Mucosa of rectum (tissue), 2 donors: Measurements from ENCODE around the gene CTIF.

Source experiments
- H3K27ac ChIP-seq, 2 donors: one replicate each; pipeline ENCODE4 v1.7.0; 2013; ENCODE audit warnings: inconsistent platforms in 2 of 2, low read depth in 2 of 2, low read length in 2 of 2
- H3K27me3 ChIP-seq, 2 donors: one replicate each; pipeline ENCODE4 v1.7.0; 2013; ENCODE audit warnings: low read length in 2 of 2; ENCODE audit not compliant: control insufficient read depth in 2 of 2, insufficient read depth in 2 of 2
- H3K36me3 ChIP-seq, 2 donors: one replicate each; pipeline ENCODE4 v1.7.0; 2013; ENCODE audit warnings: low read length in 2 of 2; ENCODE audit not compliant: control insufficient read depth in 2 of 2, insufficient read depth in 2 of 2
- H3K4me1 ChIP-seq, 2 donors: one replicate each; pipeline ENCODE4 v1.7.0; 2013; ENCODE audit warnings: low read length in 2 of 2, mild to moderate bottlenecking in 1 of 2; ENCODE audit not compliant: control insufficient read depth in 2 of 2, insufficient read depth in 2 of 2
- H3K4me3 ChIP-seq, 2 donors: one replicate each; pipeline ENCODE4 v1.7.0; 2013; ENCODE audit warnings: low read length in 2 of 2
- H3K9ac ChIP-seq, 2 donors: one replicate each; pipeline ENCODE4 v1.7.0; 2013; ENCODE audit warnings: low read length in 2 of 2, low read depth in 1 of 2, mild to moderate bottlenecking in 1 of 2
- H3K9me3 ChIP-seq, 2 donors: one replicate each; pipeline ENCODE4 v1.7.0; 2013; ENCODE audit warnings: low read length in 2 of 2; ENCODE audit not compliant: control insufficient read depth in 2 of 2
- donor health status: healthy.
- donor health status: Normal muscosa, but diverticular disease.

Gene CTIF

DNA sequence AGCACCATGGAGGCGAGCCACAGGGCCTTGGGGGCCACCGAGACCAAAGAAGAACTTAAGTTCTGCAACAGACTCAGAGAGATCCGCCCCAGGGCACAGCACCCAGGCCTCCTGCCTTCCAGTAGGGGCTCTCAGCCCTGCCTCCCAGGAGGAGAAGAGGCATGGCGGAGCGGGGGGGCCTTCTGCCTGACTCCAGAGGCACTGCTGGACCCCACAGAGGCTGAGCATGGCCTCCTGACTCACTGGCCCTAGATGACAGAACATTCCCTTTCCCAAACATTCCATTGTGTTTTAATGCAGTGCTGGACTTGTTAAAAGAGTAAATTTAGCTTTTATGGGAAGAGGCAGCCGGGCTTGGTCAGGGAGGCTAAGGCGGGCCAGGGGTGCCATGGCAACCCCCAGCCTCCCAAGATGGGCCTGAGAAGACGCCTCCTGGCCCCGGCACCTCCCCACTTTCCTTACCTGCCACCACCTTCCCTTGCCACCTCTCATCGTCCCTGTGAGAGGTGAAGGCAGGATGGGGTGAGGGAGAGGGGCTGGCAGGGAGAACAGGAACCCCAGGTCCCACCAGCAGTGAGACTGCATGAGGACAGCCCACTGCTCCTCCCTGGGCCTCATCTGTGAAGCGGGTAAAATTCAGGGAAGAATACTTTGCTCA is 346.6 kb downstream of the CTIF start:
- H3K9me3 ChIP-seq = no peaks in the 10 kb centered on the region

DNA sequence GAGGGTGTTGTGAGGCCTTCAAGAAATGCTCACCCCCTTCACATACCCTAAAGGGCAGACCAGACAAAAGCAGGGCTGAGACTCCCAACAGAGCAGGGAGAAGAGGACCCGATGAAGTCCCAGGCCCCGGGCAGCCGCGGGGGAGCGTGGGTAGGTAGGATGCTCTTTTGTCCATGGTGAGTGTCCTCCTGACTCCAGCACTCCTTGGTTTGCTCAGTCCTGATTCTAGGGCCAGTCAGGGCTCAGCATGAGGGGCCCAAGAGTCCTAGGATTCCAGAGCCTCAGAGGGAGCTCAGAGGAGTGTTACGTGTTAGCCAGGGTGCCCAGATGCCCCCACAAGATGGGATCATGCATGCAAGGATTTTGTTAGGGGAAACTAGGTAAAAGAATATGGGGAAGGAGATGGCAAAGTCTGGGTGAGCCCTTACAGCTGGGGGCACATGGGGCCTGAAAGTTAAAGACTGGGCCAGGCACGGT is 347.1 kb downstream of the CTIF start:
- H3K27ac ChIP-seq = no peak overlapping the region

More for the DNA sequence above, 346.6 kb downstream of the CTIF start:
- H3K4me3 ChIP-seq = no peak overlapping the region
- no peaks in the 10 kb centered on the region for H3K36me3 ChIP-seq
- no peaks in the 10 kb centered on the region for H3K27me3 ChIP-seq
- no peaks in the 10 kb centered on the region for H3K4me1 ChIP-seq
- H3K27ac ChIP-seq = no peak overlapping the region
- H3K9ac ChIP-seq = no peak overlapping the region

DNA sequence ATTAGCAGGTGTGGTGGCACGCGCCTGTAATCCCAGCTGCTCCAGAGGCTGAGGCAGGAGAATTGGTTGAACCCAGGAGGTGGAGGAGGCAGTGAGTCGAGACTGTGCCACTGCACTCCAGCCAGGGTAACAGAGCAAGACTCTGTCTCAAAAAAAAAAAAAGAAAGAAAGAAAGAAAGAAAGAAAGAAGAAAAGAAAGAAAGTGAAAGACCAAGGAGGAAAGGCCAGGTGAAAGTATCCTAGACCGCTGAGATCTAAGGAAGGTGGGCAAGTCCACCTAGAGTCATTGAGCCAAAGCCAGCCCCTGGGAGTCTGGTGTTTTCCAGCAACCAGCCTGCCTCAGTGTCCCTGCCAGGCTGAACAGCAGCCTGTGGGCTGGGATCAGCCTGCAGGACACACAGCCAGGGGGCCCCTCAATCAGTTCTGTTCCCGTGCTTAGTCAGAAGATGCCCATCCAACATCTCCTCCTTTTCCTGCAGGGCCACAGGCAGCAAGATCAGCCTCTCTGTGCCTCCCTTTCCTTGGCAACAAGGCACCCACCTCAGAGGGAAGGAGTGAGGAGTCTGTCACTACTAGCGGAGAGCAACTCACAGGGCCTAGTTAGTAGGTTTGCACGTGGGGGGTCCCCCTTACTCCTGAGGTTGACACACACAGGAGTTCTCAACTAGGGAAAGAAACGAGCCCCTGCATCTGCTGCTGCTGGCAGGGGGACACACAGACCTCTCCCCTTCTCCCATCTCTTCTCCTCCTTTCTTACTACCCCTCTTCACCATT is 347.9 kb downstream of the CTIF start:
- no peak overlapping the region for H3K4me3 ChIP-seq
- no peaks in the 10 kb centered on the region for H3K4me1 ChIP-seq
- H3K9ac ChIP-seq = no peak overlapping the region
- H3K27ac ChIP-seq = no peak overlapping the region
- no peaks in the 10 kb centered on the region for H3K27me3 ChIP-seq
- no peaks in the 10 kb centered on the region for H3K36me3 ChIP-seq
- H3K9me3 ChIP-seq = no peaks in the 10 kb centered on the region

More for the DNA sequence above, 347.1 kb downstream of the CTIF start:
- H3K9me3 ChIP-seq = no peaks in the 10 kb centered on the region
- H3K9ac ChIP-seq = no peak overlapping the region
- no peaks in the 10 kb centered on the region for H3K36me3 ChIP-seq
- no peak overlapping the region for H3K4me3 ChIP-seq
- no peaks in the 10 kb centered on the region for H3K4me1 ChIP-seq
- no peaks in the 10 kb centered on the region for H3K27me3 ChIP-seq

DNA sequence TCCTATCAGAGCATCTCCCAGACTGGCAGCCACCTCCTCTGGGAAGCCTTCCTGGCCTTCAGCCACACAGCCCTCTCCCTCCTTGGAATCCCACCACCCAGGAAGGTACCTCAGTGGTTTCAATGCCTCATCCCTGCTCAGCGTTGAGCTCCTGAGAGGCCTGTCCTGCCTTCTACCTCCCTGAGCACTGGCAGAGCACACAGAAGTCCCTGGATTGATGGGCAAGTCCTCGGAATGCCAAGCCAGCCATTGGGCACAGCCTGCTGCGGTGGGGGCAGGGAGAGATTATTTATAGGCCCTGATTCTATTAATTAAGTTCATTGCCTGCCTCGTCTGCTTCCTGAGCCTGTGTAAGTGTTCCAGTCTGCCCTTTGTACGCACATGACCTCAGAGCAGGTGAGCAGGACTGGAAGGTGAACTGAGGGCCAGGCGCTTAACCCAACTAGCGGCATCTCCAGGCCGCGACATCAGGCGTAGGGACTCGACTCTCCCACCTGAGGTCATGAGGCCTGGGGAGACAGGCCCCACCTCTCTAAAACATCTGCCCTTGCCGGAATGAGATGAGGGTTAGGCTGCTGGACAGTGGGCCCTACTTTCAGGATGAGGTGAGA is 348.6 kb downstream of the CTIF start:
- H3K9me3 ChIP-seq = no peaks in the 10 kb centered on the region
- no peaks in the 10 kb centered on the region for H3K27me3 ChIP-seq
- H3K4me1 ChIP-seq = no peaks in the 10 kb centered on the region
- H3K36me3 ChIP-seq = no peaks in the 10 kb centered on the region
- no peak overlapping the region for H3K4me3 ChIP-seq
- H3K27ac ChIP-seq = no peak overlapping the region
- H3K9ac ChIP-seq = no peak overlapping the region

DNA sequence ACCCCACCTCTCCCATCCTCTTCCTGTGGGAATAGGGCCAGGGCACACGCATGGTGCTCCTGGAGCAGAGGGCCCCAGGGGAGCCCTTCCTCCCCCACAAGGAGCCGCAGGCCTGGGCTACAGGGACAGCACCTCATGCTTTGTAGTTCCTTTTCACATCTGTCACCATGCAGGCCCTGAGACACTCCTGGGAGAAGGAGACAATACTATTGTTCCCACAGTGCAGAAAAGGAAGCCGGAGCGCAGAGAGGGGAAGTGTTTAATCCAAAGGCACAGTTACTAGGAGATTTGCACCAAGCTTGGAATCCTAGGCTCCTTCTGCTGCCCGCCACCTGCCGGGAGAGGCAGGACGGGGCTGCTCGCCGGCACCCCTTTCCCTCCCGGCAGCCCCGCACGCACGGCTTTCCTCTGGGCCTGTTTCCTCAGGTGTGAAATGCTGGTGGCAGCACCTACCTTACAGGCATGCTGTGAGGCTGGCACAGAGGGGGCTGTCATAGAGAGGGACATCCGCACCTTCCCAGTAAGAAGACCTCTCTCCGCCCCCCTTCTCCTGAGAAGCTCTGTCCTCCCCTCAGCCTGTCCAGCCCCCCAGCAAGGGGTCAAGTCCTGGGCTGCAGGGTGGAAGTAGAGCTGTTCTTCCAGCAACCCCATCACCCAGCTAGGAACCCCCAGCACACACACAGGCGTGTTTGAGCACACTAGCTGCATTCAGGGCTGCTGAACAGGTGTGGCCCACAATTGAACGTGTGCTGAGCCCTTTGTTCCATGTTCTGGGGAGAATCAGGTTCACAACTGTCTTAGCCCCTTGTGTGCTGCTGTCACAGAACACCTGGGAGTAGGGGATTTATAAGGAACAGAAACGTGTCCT is 349.3 kb downstream of the CTIF start:
- H3K4me1 ChIP-seq = no peaks in the 10 kb centered on the region
- no peak overlapping the region for H3K9ac ChIP-seq
- no peak overlapping the region for H3K27ac ChIP-seq
- no peaks in the 10 kb centered on the region for H3K9me3 ChIP-seq
- H3K36me3 ChIP-seq = no peaks in the 10 kb centered on the region
- H3K4me3 ChIP-seq = no peak overlapping the region
- H3K27me3 ChIP-seq = no peaks in the 10 kb centered on the region

DNA sequence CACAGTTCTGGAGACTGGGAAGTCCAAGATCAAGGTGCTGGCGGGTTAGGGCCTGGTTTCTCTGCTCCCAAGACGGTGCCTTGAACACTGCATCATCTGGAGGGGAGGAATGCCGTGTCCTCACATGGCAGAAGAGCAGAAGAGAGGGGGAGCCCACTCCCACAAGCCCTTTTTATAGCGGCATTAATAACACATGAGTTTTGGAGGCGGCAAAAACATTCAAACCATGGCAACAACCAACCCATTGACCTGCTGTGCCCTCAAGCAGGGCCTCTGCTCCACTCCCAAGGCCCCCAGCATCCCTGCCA is 349.9 kb downstream of the CTIF start:
- Histone ChIP-seq H3K9me3 (no peaks in the 10 kb centered on the region), H3K27me3 (no peaks in the 10 kb centered on the region), H3K9ac (no peak overlapping the region), H3K4me1 (peaks cover 0 to 6% of the 10 kb centered on the region in 2 donors), H3K27ac (no peak overlapping the region), H3K36me3 (no peaks in the 10 kb centered on the region), H3K4me3 (no peak overlapping the region)

DNA sequence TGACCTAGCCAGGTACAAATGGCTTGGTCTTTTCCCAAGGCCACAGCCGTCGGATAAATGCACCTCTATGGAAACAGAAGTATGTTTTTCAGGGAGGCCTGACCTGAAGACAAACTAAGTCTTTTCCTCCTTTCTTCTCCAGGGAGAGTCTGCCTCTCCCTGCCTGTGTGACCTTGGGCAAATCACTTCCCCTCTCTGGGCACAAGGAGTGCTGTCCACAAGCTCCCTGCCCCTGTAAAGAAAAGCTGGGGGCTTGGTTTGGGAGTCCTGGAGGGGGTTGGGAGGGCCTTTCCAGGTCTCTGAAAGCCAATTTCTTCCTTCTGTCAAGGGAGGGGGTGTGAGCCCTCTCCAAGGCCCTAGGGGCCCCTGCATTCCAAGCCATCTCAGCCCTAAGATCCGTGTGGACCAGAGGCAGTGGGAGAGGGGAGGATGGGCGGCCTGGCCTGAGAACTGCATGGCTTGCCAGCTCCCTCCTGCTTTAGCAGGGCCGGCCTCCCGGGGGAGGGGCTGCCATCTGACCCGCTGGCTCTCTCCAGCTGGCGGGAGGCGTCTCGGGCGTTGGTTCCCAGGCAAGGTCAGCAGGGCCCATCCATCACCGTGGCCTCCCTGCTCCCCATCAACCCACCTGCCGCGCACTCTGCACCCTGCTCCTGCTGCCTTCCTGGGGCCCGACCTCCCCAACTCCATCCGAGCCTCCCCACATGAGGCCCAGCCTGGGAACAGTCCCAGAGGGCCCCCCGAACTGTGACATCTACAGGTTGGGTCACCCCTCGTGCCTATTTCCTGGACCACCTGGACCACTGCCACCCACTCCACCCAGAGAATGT is 350.5 kb downstream of the CTIF start:
- Histone ChIP-seq H3K4me1 (peaks cover 0 to 9% of the 10 kb centered on the region in 2 donors), H3K27me3 (no peaks in the 10 kb centered on the region), H3K4me3 (no peak overlapping the region), H3K9me3 (no peaks in the 10 kb centered on the region), H3K27ac (no peak overlapping the region), H3K36me3 (no peaks in the 10 kb centered on the region), H3K9ac (no peak overlapping the region)

DNA sequence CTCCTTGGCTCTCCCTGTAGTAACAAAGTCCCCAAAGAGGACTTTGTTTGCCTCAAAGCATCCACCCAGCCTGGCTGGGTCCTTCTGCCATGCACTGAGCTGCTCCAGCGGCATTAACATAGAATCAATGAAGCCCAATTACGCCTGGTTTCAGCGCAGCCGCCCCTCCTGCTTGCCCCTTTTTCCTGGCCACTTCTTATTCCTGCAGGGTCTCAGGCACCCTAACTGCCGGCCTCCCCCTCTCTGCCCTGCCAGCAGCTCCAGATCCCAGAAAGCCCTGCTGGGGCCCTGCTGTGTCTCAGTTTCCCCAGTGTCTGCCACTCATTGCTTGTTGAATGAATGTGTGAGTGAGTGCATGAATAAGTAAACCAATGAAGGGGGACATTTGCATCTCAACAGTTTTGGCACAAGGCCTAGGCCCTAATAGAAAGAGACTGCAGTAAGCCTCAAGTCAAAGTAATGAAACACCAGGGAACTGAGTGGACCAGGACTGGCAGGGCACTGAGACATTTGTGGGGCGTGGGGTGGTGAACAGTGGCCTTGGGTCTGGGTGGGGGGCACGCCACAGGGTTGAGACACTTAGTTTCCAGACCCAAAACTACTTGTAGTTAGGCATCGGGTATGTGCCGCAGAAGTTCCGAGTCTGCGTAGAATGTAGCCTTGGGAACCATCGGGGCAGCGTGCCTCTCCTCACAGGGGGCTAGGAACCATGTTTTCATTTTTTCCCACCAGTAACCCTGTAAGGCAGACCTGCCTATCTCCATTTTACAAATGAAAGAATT is 351.3 kb downstream of the CTIF start:
- H3K4me1 ChIP-seq = peaks cover 0 to 9% of the 10 kb centered on the region in 2 donors
- no peaks in the 10 kb centered on the region for H3K36me3 ChIP-seq
- no peak overlapping the region for H3K27ac ChIP-seq
- H3K4me3 ChIP-seq = no peak overlapping the region
- H3K9ac ChIP-seq = no peak overlapping the region
- no peaks in the 10 kb centered on the region for H3K27me3 ChIP-seq
- no peaks in the 10 kb centered on the region for H3K9me3 ChIP-seq

DNA sequence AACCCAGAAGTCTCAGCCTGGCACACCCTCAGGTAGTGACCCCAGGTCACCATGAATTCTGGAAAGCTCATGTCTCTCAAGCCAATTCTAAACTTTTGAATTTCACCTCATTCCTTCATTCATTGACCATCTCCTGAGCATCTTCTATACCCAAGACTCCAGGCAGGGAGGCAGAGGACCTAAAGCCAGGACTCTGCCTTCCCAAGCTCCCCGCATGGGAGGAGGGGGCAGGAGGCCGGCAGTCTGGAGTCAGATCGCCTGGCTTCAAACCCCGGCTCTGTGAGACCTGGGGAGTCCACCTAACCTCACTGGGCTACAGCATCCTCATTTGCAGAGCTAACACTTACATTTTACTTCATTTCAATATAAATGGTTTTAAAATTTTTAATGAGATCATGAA is 352.9 kb downstream of the CTIF start:
- Histone ChIP-seq H3K36me3 (no peaks in the 10 kb centered on the region), H3K9me3 (no peaks in the 10 kb centered on the region), H3K27me3 (no peaks in the 10 kb centered on the region), H3K9ac (no peak overlapping the region), H3K27ac (no peak overlapping the region), H3K4me1 (peaks cover 0 to 9% of the 10 kb centered on the region in 2 donors), H3K4me3 (no peak overlapping the region)
